Measurements from ENCODE around the gene P3H2.

Gene P3H2

DNA sequence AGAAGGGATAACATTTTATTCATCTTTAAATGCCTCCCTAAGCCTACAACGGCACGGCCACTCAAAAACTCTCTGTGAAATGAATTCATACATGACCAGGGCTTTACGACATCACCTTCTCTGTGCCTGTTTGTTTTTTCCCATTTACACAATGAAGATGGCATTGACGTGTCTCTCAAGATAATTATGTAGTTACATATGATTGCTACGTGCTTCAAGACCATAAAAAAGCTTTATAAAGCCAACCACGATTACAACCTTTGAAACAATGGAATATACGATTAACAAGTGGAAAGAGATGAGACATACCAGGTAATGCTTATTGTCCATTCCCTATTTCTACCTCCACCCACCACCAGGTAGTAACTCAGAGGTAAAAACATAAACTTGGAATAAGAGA, 168.4 kb downstream of the P3H2 start:
- H3K27ac Mint-ChIP-seq, result no peak overlapping the region
- peaks cover 9% of the 10 kb centered on the region for H3K4me1 Mint-ChIP-seq
- H3K9me3 Mint-ChIP-seq, result no peaks in the 10 kb centered on the region
- TF ChIP-seq, protein P1, sequence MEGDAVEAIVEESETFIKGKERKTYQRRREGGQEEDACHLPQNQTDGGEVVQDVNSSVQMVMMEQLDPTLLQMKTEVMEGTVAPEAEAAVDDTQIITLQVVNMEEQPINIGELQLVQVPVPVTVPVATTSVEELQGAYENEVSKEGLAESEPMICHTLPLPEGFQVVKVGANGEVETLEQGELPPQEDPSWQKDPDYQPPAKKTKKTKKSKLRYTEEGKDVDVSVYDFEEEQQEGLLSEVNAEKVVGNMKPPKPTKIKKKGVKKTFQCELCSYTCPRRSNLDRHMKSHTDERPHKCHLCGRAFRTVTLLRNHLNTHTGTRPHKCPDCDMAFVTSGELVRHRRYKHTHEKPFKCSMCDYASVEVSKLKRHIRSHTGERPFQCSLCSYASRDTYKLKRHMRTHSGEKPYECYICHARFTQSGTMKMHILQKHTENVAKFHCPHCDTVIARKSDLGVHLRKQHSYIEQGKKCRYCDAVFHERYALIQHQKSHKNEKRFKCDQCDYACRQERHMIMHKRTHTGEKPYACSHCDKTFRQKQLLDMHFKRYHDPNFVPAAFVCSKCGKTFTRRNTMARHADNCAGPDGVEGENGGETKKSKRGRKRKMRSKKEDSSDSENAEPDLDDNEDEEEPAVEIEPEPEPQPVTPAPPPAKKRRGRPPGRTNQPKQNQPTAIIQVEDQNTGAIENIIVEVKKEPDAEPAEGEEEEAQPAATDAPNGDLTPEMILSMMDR (IDR thresholded peaks at IDR 0.05; ENCODE audit: unreplicated experiment in 3 of 3), result no peak
- peaks cover 16% of the 10 kb centered on the region for H3K36me3 Mint-ChIP-seq (ENCODE audit: low read depth)
- no peak overlapping the region for H3K4me3 Mint-ChIP-seq
- H3K27me3 Mint-ChIP-seq (ENCODE audit: low read depth), result no peaks in the 10 kb centered on the region

DNA sequence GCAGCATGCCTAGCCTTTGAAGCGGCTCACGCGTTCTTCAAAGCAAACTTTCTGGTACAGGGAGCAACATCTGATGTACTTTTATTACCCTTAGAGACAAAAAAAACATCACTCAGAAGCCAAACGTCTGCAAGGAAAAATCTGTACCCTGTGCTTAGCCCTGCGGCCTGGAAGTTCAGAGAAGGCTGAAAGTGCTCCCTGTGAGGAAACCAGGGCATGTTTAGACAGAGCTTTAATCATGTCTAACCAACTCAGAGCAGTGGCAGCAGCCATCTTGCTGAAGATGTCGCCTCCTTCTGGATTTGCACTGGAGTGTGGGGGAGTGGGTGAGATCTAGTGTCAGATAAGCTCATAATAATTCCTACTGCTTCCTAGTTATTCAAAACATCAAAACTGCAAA, 170.4 kb downstream of the P3H2 start:
- H3K4me1 Mint-ChIP-seq, result peaks cover 10% of the 10 kb centered on the region
- peak overlapping the region in 2 of 3 experiments; percentile 7 to 17 for H3K27ac Mint-ChIP-seq
- H3K27me3 Mint-ChIP-seq (ENCODE audit: low read depth), result no peaks in the 10 kb centered on the region
- H3K9me3 Mint-ChIP-seq, result no peaks in the 10 kb centered on the region
- no peak overlapping the region for H3K4me3 Mint-ChIP-seq
- peaks cover 2% of the 10 kb centered on the region for H3K36me3 Mint-ChIP-seq (ENCODE audit: low read depth)
- TF ChIP-seq, protein P1 (IDR thresholded peaks at IDR 0.05; ENCODE audit: unreplicated experiment in 3 of 3), result no peak

DNA sequence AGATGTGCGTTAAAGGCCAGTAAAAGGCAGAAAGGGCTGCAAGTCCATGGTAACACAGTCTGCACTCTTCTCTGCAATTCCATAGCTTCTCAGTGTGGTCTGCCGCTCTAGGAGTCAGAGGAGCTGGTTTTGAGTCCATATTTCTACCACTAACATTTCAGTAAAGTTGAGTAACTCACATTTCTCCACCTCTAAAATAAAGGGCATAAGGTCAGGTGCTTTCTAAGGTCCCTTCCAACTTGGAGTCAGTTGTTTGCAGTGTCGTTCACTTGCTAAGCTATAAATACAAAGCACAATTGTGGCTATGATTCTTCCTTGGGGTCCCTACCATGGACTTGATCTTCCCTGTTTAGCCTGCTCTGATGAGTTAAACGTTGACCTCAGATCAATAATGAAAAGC, 171.1 kb downstream of the P3H2 start:
- peaks cover 10% of the 10 kb centered on the region for H3K4me1 Mint-ChIP-seq
- H3K9me3 Mint-ChIP-seq, result no peaks in the 10 kb centered on the region
- peak overlapping the region in 1 of 3 experiments; percentile 7 for H3K27ac Mint-ChIP-seq
- no peaks in the 10 kb centered on the region for H3K27me3 Mint-ChIP-seq (ENCODE audit: low read depth)
- H3K36me3 Mint-ChIP-seq (ENCODE audit: low read depth), result no peaks in the 10 kb centered on the region
- no peak overlapping the region for H3K4me3 Mint-ChIP-seq
- TF ChIP-seq, protein P1 (IDR thresholded peaks at IDR 0.05; ENCODE audit: unreplicated experiment in 3 of 3), result no peak

DNA sequence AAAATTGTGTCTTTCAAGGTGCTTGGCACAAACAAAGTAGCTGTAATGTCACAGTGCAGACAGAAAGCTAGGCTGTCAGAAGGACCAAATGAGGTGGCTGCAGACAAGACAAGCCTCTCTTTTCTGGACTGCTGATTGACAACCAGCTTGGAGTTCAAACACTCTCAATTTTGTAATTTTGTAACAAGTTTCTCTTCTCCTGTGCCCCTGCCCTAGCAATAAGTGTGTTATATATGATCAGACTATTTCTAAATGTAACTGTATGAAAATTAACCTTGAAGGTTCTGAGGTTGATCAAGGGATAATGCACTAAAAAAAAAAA, 172.0 kb downstream of the P3H2 start:
- no peak overlapping the region for H3K4me3 Mint-ChIP-seq
- H3K36me3 Mint-ChIP-seq (ENCODE audit: low read depth), result no peaks in the 10 kb centered on the region
- peaks cover 10% of the 10 kb centered on the region for H3K4me1 Mint-ChIP-seq
- H3K27ac Mint-ChIP-seq, result peak overlapping the region in 1 of 3 experiments; percentile 10
- no peaks in the 10 kb centered on the region for H3K9me3 Mint-ChIP-seq
- H3K27me3 Mint-ChIP-seq (ENCODE audit: low read depth), result no peaks in the 10 kb centered on the region
- TF ChIP-seq, protein P1 (IDR thresholded peaks at IDR 0.05; ENCODE audit: unreplicated experiment in 3 of 3), result no peak

DNA sequence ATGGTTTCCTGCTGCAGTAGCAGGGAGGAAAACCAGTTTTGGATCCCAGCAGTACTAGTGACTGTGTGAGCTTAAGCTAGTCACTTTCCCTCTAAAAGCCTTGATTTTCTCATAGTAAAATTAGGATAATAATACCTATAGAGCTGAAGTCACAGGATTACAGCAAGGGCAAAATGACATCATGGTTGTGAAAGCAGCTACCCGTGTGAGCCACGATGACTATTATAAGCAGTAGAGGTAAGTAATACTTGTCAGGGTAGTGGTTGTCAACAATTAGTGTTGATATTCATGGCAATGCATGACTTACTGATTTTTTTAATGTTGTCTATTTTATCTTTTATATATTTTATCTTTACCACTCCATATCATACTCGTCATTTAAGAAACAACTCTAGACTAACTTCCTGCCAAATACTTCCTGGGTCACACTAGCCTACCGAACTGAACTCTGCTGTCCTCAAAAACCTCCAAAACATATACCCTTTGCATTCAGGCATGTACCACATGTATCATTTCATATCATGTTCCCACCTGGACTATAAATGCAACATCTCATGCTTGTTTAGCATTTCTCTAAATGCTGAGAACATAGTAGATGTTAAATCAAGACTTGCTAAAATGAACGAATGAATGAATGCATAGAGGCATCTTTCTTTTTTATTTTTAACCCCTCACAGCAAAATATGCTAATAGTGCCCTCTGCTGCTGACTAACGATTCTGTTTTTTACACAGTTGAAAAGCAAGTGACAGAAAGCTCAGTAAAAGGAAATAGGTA, 172.6 kb downstream of the P3H2 start:
- H3K4me1 Mint-ChIP-seq, result peaks cover 15% of the 10 kb centered on the region
- TF ChIP-seq, protein P1 (IDR thresholded peaks at IDR 0.05; ENCODE audit: unreplicated experiment in 3 of 3), result peak; percentile 59 to 71 (median 67)
- H3K9me3 Mint-ChIP-seq, result no peaks in the 10 kb centered on the region
- H3K4me3 Mint-ChIP-seq, result no peak overlapping the region
- peak overlapping the region; percentile 10 to 58 (median 46) for H3K27ac Mint-ChIP-seq
- no peaks in the 10 kb centered on the region for H3K27me3 Mint-ChIP-seq (ENCODE audit: low read depth)
- no peaks in the 10 kb centered on the region for H3K36me3 Mint-ChIP-seq (ENCODE audit: low read depth)

DNA sequence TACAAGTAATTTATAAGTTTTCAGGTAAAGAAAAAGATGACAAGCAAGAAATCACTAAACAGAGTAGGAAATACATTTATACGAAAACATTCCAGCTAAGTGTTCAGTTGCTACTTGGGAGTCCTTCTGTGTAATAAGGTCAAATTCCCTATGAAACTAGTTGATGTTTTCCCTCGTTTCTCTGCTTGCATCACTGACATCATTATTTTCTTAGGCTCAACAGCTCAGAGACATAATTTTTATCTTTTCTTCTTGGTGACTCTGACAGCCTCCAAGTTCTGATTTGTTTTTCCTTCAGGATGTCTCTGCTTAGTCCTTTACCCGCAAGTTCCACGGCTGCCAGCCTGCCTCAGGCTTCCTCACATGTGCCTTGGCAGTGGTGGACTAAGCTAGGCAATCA, 173.6 kb downstream of the P3H2 start:
- peak overlapping the region in 2 of 3 experiments; percentile 16 to 17 for H3K27ac Mint-ChIP-seq
- TF ChIP-seq, protein P1 (IDR thresholded peaks at IDR 0.05; ENCODE audit: unreplicated experiment in 3 of 3), result no peak
- H3K4me3 Mint-ChIP-seq, result no peak overlapping the region
- no peaks in the 10 kb centered on the region for H3K36me3 Mint-ChIP-seq (ENCODE audit: low read depth)
- no peaks in the 10 kb centered on the region for H3K27me3 Mint-ChIP-seq (ENCODE audit: low read depth)
- H3K9me3 Mint-ChIP-seq, result no peaks in the 10 kb centered on the region
- peaks cover 16% of the 10 kb centered on the region for H3K4me1 Mint-ChIP-seq
